IMR-90 (cell line): ENCODE results near the gene LAGE3. TPM values are rescaled to one million over a fixed set of nuclear protein-coding genes. Genes with fewer than 3 reads are reported as not detected.
"Not testable (repeated sequence)": the region's sequence is repeated elsewhere in the genome, so short reads cannot be mapped to it uniquely, and the experiment has no call there.

Experiments
- ATAC-seq: fragments of 200-7000 bp; cut with Tn5 transposase; 2 replicates; pipeline ENCODE4 v1.9.1; 2020; ENCODE audit warnings: low read depth, mild to moderate bottlenecking, moderate library complexity
- BruUV-seq: library from RNA; stranded (reverse); fragments of 400-500 nt; replicated peaks from 2 replicates; lab custom pipeline; 2021; lab: Mats Ljungman, UMichigan
- CTCF ChIA-PET: fragments of 300-600 bp; formaldehyde crosslinking; extraction: SDS; loops from one replicate; lab custom pipeline; 2021; ENCODE audit warnings: antibody characterized with exemption; lab: Yijun Ruan, JAX
- POLR2A ChIA-PET: fragments of 300-600 bp; sonication (Branson Sonifier 250); formaldehyde crosslinking; loops from one replicate; lab custom pipeline; 2022; ENCODE audit warnings: antibody characterized with exemption; ENCODE audit not compliant: unreplicated experiment; lab: Charles Lee
- DNase-seq: peaks from one replicate; pipeline ENCODE4 v3.0.0; 2013
- H2AFZ ChIP-seq: replicated peaks from 2 replicates; pipeline ENCODE3; 2013; ENCODE audit warnings: low read length, mild to moderate bottlenecking; ENCODE audit not compliant: poor library complexity
- H2AK5ac ChIP-seq: 2 replicates; pipeline ENCODE4 v1.6.1; 2013; ENCODE audit warnings: low read depth, low read length, inconsistent platforms
- H2AK9ac ChIP-seq: replicated peaks from 2 replicates; pipeline ENCODE3; 2013; ENCODE audit warnings: mild to moderate bottlenecking, low read depth, low read length, moderate library complexity; ENCODE audit not compliant: poor library complexity
- H2BK120ac ChIP-seq: 2 replicates; pipeline ENCODE4 v1.6.1; 2013; ENCODE audit warnings: low read depth, low read length, inconsistent platforms
- H2BK15ac ChIP-seq: 3 replicates; pipeline ENCODE4 v1.6.1; 2013; ENCODE audit warnings: low read depth, low read length, inconsistent platforms
- H2BK20ac ChIP-seq: 2 replicates; pipeline ENCODE4 v1.6.1; 2013; ENCODE audit warnings: low read depth, mild to moderate bottlenecking, inconsistent platforms, low read length, moderate library complexity
- H2BK5ac ChIP-seq: 2 replicates; pipeline ENCODE4 v1.6.1; 2013; ENCODE audit warnings: mild to moderate bottlenecking, low read depth, low read length, inconsistent platforms; ENCODE audit not compliant: poor library complexity, severe bottlenecking
- H3K14ac ChIP-seq: replicated peaks from 2 replicates; pipeline ENCODE4 v1.6.1; 2013; ENCODE audit warnings: low read depth, low read length, inconsistent platforms
- H3K18ac ChIP-seq: 2 replicates; pipeline ENCODE4 v1.6.1; 2013; ENCODE audit warnings: low read depth, low read length, control low read depth
- H3K23ac ChIP-seq: 2 replicates; pipeline ENCODE4 v1.6.1; 2013; ENCODE audit warnings: low read depth, low read length, inconsistent platforms
- H3K27ac ChIP-seq: 2 replicates; pipeline ENCODE4 v1.5.1; 2013; ENCODE audit warnings: mild to moderate bottlenecking, control low read depth, low read length; ENCODE audit not compliant: insufficient read depth
- H3K27me3 ChIP-seq: 2 replicates; pipeline ENCODE4 v1.6.1; 2013; ENCODE audit warnings: low read length; ENCODE audit not compliant: control insufficient read depth, insufficient read depth
- H3K36me3 ChIP-seq: 2 replicates; pipeline ENCODE4 v1.6.1; 2013; ENCODE audit warnings: low read length, mixed read lengths; ENCODE audit not compliant: control insufficient read depth, insufficient read depth
- H3K4ac ChIP-seq: 2 replicates; pipeline ENCODE4 v1.6.1; 2013; ENCODE audit warnings: low read depth, low read length, inconsistent platforms
- H3K4me1 ChIP-seq: 2 replicates; pipeline ENCODE4 v1.6.1; 2013; ENCODE audit warnings: low read length, mixed read lengths; ENCODE audit not compliant: control insufficient read depth, insufficient read depth
- H3K4me2 ChIP-seq: 2 replicates; pipeline ENCODE4 v1.6.1; 2013; ENCODE audit warnings: low read depth, mild to moderate bottlenecking, control low read depth, low read length, moderate library complexity
- H3K4me3 ChIP-seq: 2 replicates; pipeline ENCODE4 v1.5.1; 2013; ENCODE audit warnings: low read depth, mild to moderate bottlenecking, control low read depth, low read length, moderate library complexity; ENCODE audit not compliant: insufficient read depth
- H3K56ac ChIP-seq: 2 replicates; pipeline ENCODE4 v1.6.1; 2013; ENCODE audit warnings: low read length, inconsistent platforms; ENCODE audit not compliant: insufficient read depth; ENCODE audit errors: extremely low read depth
- H3K79me1 ChIP-seq, 2 experiments: 2 replicates each; pipeline ENCODE4 v1.6.1; 2013; ENCODE audit warnings: low read length in 2 of 2, inconsistent platforms in 1 of 2, low read depth in 1 of 2
- H3K9ac ChIP-seq: 2 replicates; pipeline ENCODE4 v1.6.1; 2013; ENCODE audit warnings: low read depth, low read length, control low read depth
- H3K9me1 ChIP-seq: 2 replicates; pipeline ENCODE4 v1.6.1; 2013; ENCODE audit warnings: low read length, inconsistent platforms; ENCODE audit not compliant: insufficient read depth
- H3K9me3 ChIP-seq: 2 replicates; pipeline ENCODE4 v1.6.1; 2013; ENCODE audit warnings: low read length; ENCODE audit not compliant: control insufficient read depth, insufficient read depth
- H4K20me1 ChIP-seq: 2 replicates; pipeline ENCODE4 v1.6.1; 2013; ENCODE audit warnings: low read length, inconsistent platforms; ENCODE audit not compliant: insufficient read depth
- H4K5ac ChIP-seq: 2 replicates; pipeline ENCODE4 v1.6.1; 2013; ENCODE audit warnings: mild to moderate bottlenecking, low read depth, low read length, control low read depth
- H4K8ac ChIP-seq, 2 experiments: 2 replicates each; pipeline ENCODE4 v1.6.1; 2013; ENCODE audit warnings: low read depth in 2 of 2, low read length in 2 of 2, control low read depth in 1 of 2, inconsistent platforms in 1 of 2
- H4K91ac ChIP-seq: 2 replicates; pipeline ENCODE4 v1.6.1; 2013; ENCODE audit warnings: low read depth, low read length, inconsistent platforms; ENCODE audit not compliant: insufficient read depth
- WGBS, 2 experiments: methylation state at CpG; one replicate each; pipeline versions ENCODE4 v1.1.5 to v1.1.7; 2013; ENCODE audit warnings: missing lambda C conversion rate in 2 of 2; ENCODE audit not compliant: insufficient read length in 1 of 2; ENCODE audit errors: extremely low coverage in 2 of 2; 5-methylcytosine and 5-hydroxymethylcytosine counted together
- dilution Hi-C: fragments of 300-500 bp; cut with HindIII; formaldehyde crosslinking; loops from one replicate; pipeline ENCODE4 v1.14.3; 2018; ENCODE audit warnings: low sequenced_read_pairs; ENCODE audit not compliant: unreplicated experiment
- in situ Hi-C: fragments of 300-500 bp; cut with MboI; formaldehyde crosslinking; loops from 3 replicates; pipeline ENCODE4 v1.14.3; 2019; ENCODE audit warnings: low sequenced_read_pairs, inconsistent platforms, mixed read lengths
- intact Hi-C: fragments of 100-400 bp; cut with micrococcal nuclease; formaldehyde crosslinking; loops from 2 replicates; pipeline ENCODE4 v1.10.0; 2022
- polyA plus RNA-seq, 3 experiments: library from polyadenylated mRNA; depleted of rRNA; stranded (reverse); fragments of >200 nt; gene quantifications; 2 replicates each; pipeline ENCODE4 v1.2.3, GENCODE V29; 2012; ENCODE audit warnings: low replicate concordance in 1 of 3
- total RNA-seq: library from RNA; depleted of rRNA; stranded (reverse); fragments of >200 nt; gene quantifications from 2 replicates; pipeline ENCODE4 v1.2.3, GENCODE V29; 2012

Gene LAGE3
- total and polyA plus RNA-seq, 2 of the 4 experiments (the other 2 are of a cell fraction), result 3.6 to 14.8 TPM

DNA sequence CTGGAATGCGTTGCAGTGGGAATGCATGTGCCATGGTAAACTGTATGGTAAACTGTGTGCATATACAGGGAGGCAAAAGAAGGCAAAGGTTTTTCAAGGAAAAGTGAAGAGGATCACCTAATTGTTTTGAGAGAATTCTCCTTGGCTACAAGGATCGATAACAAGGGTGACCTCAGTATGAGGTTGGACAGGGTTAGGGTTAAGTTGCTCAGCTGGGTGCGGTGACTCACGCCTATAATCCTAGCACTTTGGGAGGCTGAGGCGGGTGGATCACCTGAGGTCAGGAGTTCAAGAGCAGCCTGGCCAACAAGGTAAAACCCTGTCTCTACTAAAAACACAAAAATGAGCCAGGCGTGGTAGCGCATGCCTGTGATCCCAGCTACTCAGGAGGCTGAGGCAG lies 22.3 kb upstream of the LAGE3 start:
- H2BK20ac ChIP-seq, POLR2A ChIA-PET, H3K27me3 ChIP-seq, H3K9me3 ChIP-seq, H2BK120ac ChIP-seq, H2AFZ ChIP-seq, H2BK15ac ChIP-seq, H3K9ac ChIP-seq, H3K9me1 ChIP-seq, BruUV-seq, H3K27ac ChIP-seq, H2AK5ac ChIP-seq, H3K56ac ChIP-seq, H4K8ac ChIP-seq, H4K20me1 ChIP-seq, intact Hi-C loops, dilution Hi-C loops, H3K18ac ChIP-seq, H2BK5ac ChIP-seq, in situ Hi-C loops, H4K5ac ChIP-seq, H3K4me2 ChIP-seq, ATAC-seq, H3K14ac ChIP-seq, H3K4me1 ChIP-seq, CTCF ChIA-PET, H3K36me3 ChIP-seq, H4K91ac ChIP-seq, H3K4ac ChIP-seq, H3K23ac ChIP-seq, H2AK9ac ChIP-seq, H3K4me3 ChIP-seq, H3K79me1 ChIP-seq, DNase-seq: not testable (repeated sequence)
- 100% methylated on average over 1 of the region's 7 CpGs; no CpG with 5 or more reads in 1 of the 2 experiments for WGBS, 2 experiments

DNA sequence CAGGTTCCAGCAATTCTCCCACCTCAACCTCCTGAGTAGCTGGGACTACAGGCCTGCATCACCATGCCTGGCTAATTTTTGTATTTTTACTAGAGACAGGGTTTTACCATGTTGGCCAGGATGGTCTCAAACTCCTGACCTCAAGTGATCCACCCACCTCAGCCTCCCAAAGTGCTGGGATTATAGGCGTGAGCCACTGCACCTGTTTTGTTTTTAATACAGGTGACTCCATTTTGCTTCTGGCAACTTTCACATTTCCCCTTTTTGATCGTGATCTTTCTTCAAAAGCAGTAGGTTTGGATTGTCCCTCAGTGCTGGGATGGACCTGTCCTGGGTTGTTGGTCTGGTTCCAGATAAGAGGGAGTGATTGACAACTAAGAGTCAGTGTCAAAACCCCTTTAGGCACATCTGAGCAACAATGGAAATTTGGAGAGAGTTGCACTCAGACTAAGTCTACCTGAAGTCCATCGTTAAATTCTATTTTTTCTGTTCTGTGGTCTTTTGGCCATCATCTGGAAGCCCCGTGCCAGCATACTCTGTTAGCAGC lies 17.6 kb upstream of the LAGE3 start:
- POLR2A ChIA-PET, result interaction anchor here (0.6 kb wide), 1 partner anchor 20 kb away, joined by 3 read pairs; the partner anchor contains the start of gene FAM3A

More for the DNA sequence above, 17.6 kb upstream of the LAGE3 start:
- H3K56ac ChIP-seq, H4K5ac ChIP-seq, H2BK120ac ChIP-seq, intact Hi-C loops, in situ Hi-C loops, H2AK9ac ChIP-seq, H3K4ac ChIP-seq, H4K91ac ChIP-seq, H3K9me1 ChIP-seq, H3K4me3 ChIP-seq, H3K27me3 ChIP-seq, H3K4me1 ChIP-seq, H2BK15ac ChIP-seq, dilution Hi-C loops, H3K27ac ChIP-seq, H3K9me3 ChIP-seq, H3K18ac ChIP-seq, H4K8ac ChIP-seq, H3K14ac ChIP-seq, H2AFZ ChIP-seq, H2BK5ac ChIP-seq, DNase-seq, H3K9ac ChIP-seq, H2BK20ac ChIP-seq, H3K4me2 ChIP-seq, H2AK5ac ChIP-seq, H3K79me1 ChIP-seq, CTCF ChIA-PET, H3K36me3 ChIP-seq, H4K20me1 ChIP-seq, ATAC-seq, BruUV-seq, H3K23ac ChIP-seq: not testable (repeated sequence)
- no CpG with 5 or more reads among the region's 4 CpGs for WGBS, 2 experiments
